ENCODE data around the gene ING5.
"Not testable (repeated sequence)": the region's sequence is repeated elsewhere in the genome, so short reads cannot be mapped to it uniquely, and the experiment has no call there.

ING5 gene

DNA sequence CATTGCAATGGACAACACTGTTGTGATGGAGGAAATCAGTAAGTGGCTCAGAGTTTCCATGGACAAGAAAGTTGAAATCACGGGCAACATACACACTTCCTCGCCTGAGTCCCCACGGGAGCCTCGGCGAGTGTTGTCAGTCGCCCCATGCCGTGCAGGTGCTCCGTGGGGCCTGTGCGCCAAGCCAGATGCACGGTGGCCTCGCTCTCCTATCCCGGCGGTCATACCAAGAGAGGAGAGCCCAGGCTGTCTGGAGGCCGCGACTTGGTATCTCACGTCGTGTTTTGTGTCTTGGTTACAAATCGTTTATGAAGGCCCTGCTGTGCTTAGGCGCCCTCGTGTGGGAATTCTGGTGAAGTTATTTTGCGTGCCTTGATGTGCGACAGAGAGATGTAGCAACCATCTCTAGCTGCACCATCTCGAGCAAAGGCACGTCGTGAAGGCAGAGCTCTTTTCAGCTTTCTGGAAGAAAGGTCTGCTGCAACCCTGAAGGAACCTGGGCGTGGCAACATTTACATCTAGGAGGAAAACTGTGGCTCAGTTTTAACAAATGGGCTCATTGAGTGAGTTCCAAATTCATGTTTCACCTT is 42.6 kb upstream of the ING5 start:
- no peak overlapping the region for H3K27ac ChIP-seq
- no peaks in the 10 kb centered on the region for H3K9me3 ChIP-seq (ENCODE audit: control insufficient read depth, low read length)
- no peaks in the 10 kb centered on the region for H3K36me3 ChIP-seq (ENCODE audit: control insufficient read depth, insufficient read depth, low read length)
- H3K4me2 ChIP-seq (ENCODE audit: low read length), result no peak overlapping the region
- H2AFZ ChIP-seq, result no peak overlapping the region
- H3K27me3 ChIP-seq (ENCODE audit: control insufficient read depth, insufficient read depth, low read length), result no peaks in the 10 kb centered on the region
- no peaks in the 10 kb centered on the region for H3K79me2 ChIP-seq
- no peak overlapping the region for H3K4me3 ChIP-seq (ENCODE audit: low read depth, low read length)
- TF ChIP-seq CTCF (IDR thresholded peaks at IDR 0.05), result peak; percentile 38
- no peaks in the 10 kb centered on the region for H3K4me1 ChIP-seq
- H3K9ac ChIP-seq, result no peak overlapping the region

GRCh38 chr2:241660593-241661213 is 41.1 kb upstream of the ING5 start:
- Histone ChIP-seq H3K9ac (no peak overlapping the region), H3K4me2 (ENCODE audit: low read length) (no peak overlapping the region), H3K27ac (no peak overlapping the region), H3K4me1 (no peaks in the 10 kb centered on the region), H3K9me3 (ENCODE audit: control insufficient read depth, low read length) (no peaks in the 10 kb centered on the region), H3K4me3 (ENCODE audit: low read depth, low read length) (no peak overlapping the region), H3K36me3 (ENCODE audit: control insufficient read depth, insufficient read depth, low read length) (no peaks in the 10 kb centered on the region), H2AFZ (no peak overlapping the region), H3K27me3 (ENCODE audit: control insufficient read depth, insufficient read depth, low read length) (no peaks in the 10 kb centered on the region), H3K79me2 (no peaks in the 10 kb centered on the region)
- no peak for TF ChIP-seq CTCF (IDR thresholded peaks at IDR 0.05)

GRCh38 chr2:241662731-241663130 is 39.1 kb upstream of the ING5 start:
- not testable (repeated sequence) for H3K36me3 ChIP-seq (ENCODE audit: control insufficient read depth, insufficient read depth, low read length)

GRCh38 chr2:241665731-241666440 is 36.0 kb upstream of the ING5 start:
- TF ChIP-seq CTCF (IDR thresholded peaks at IDR 0.05), result no peak
- H3K9ac ChIP-seq, result no peak overlapping the region
- no peaks in the 10 kb centered on the region for H3K36me3 ChIP-seq (ENCODE audit: control insufficient read depth, insufficient read depth, low read length)

More at GRCh38 chr2:241662731-241663130, 39.1 kb upstream of the ING5 start:
- H3K9me3 ChIP-seq (ENCODE audit: control insufficient read depth, low read length); H3K4me3 ChIP-seq (ENCODE audit: low read depth, low read length); H2AFZ ChIP-seq; H3K9ac ChIP-seq; H3K27me3 ChIP-seq (ENCODE audit: control insufficient read depth, insufficient read depth, low read length); H3K4me1 ChIP-seq; H3K27ac ChIP-seq; H3K4me2 ChIP-seq (ENCODE audit: low read length); H3K79me2 ChIP-seq: not testable (repeated sequence)

DNA sequence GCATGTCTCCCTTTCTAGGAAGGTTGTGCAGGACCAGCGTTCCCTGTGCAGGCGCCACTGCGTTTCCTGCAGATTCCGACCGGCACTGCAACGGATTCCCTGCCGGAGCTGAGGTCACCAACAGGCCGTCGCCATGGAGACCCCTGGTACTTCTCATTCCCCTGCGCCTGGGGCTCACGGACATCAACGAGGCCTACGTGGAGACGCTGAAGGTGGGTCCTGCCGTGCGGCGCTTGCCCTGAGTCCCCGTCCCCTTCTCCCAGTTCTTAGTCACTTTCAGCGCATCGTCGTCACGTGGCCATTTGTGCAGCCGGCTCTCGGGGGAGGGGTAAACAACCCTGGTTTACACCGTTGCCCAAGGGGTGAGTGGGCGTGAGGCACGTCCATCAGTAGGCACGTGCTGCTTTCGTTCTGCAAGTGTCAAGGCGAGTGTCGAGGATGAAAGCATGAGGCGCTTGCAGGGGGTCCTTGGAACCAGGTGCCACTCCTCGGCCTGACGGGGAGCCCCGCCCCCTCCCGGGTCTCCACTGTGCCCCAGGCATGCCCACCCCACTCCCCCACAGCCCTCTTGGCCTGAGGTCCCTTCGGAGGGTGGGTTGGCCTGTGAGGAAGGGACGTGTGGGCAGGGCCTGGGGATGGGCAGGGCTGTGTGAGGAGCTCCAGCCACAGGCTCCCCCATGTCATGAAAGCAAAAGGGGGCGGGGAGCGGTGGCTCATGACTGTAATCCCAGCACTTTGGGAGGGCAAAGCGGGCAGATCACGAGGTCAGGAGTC is 35.0 kb upstream of the ING5 start:
- TF ChIP-seq CTCF (IDR thresholded peaks at IDR 0.05), result no peak
- Histone ChIP-seq H3K9ac (no peak overlapping the region), H3K4me1 (no peaks in the 10 kb centered on the region), H3K4me3 (ENCODE audit: low read depth, low read length) (no peak overlapping the region), H3K27me3 (ENCODE audit: control insufficient read depth, insufficient read depth, low read length) (no peaks in the 10 kb centered on the region), H3K79me2 (no peaks in the 10 kb centered on the region), H3K4me2 (ENCODE audit: low read length) (no peak overlapping the region), H3K9me3 (ENCODE audit: control insufficient read depth, low read length) (no peaks in the 10 kb centered on the region), H3K27ac (no peak overlapping the region), H2AFZ (no peak overlapping the region), H3K36me3 (ENCODE audit: control insufficient read depth, insufficient read depth, low read length) (no peaks in the 10 kb centered on the region)

More at GRCh38 chr2:241665731-241666440, 36.0 kb upstream of the ING5 start:
- Histone ChIP-seq H3K4me1 (no peaks in the 10 kb centered on the region), H3K79me2 (no peaks in the 10 kb centered on the region), H3K4me3 (ENCODE audit: low read depth, low read length) (no peak overlapping the region), H3K4me2 (ENCODE audit: low read length) (no peak overlapping the region), H2AFZ (no peak overlapping the region), H3K9me3 (ENCODE audit: control insufficient read depth, low read length) (no peaks in the 10 kb centered on the region), H3K27me3 (ENCODE audit: control insufficient read depth, insufficient read depth, low read length) (no peaks in the 10 kb centered on the region), H3K27ac (no peak overlapping the region)

Measured in parathyroid adenoma (tissue), 2 donors.